SK-N-SH (cell line): ENCODE results near the gene CD72. TPM values are rescaled to one million over a fixed set of nuclear protein-coding genes. Genes with fewer than 3 reads are reported as not detected.

Experiments
- CTCF ChIA-PET: fragments of 300-600, 350-600 bp; formaldehyde crosslinking; extraction: SDS; loops from one replicate; lab custom pipeline; 2021; lab: Yijun Ruan, JAX
- POLR2A ChIA-PET: fragments of 350-600 bp; sonication (Branson Sonifier 250); formaldehyde crosslinking; extraction: SDS; loops from one replicate; lab custom pipeline; 2020; ENCODE audit warnings: antibody characterized with exemption, inconsistent platforms; lab: Yijun Ruan, JAX
- DNase-seq: peaks from one replicate; pipeline ENCODE4 v3.0.0; 2012
- H2AFZ ChIP-seq: fragments of 200-600 bp; sonication (generic); 2 replicates; pipeline ENCODE4 v1.8.1; 2016; ENCODE audit warnings: antibody characterized with exemption, mild to moderate bottlenecking, low read depth
- H3F3A ChIP-seq: fragments of 200-600 bp; sonication (generic); replicated peaks from 2 replicates; pipeline ENCODE3; 2016; ENCODE audit warnings: antibody characterized with exemption, mild to moderate bottlenecking; ENCODE audit not compliant: insufficient read depth
- H3K27ac ChIP-seq, 2 experiments: fragments of 200-500 bp in 1 of 2; fragments of 200-600 bp in 1 of 2; sonication (Bioruptor generic) in 1 of 2; sonication (generic), shearing (Covaris generic) in 1 of 2; 2 replicates each; pipeline versions ENCODE4 v1.5.1 to v1.6.1; 2014 to 2016; ENCODE audit warnings: low read depth in 2 of 2, inconsistent platforms in 1 of 2, low read length in 1 of 2, mild to moderate bottlenecking in 1 of 2, mixed read lengths in 1 of 2
- H3K27me3 ChIP-seq: fragments of 200-600 bp; sonication (generic), shearing (Covaris generic); 2 replicates; pipeline ENCODE4 v1.6.1; 2016; ENCODE audit warnings: mixed run types; ENCODE audit not compliant: insufficient read depth
- H3K36me3 ChIP-seq, 2 experiments: fragments of 200-500 bp in 1 of 2; fragments of 200-600 bp in 1 of 2; sonication (Bioruptor generic) in 1 of 2; sonication (generic) in 1 of 2; replicated peaks in 1 of 2; 2 replicates each; pipeline versions ENCODE3 to v1.5.1; 2014 to 2016; ENCODE audit warnings: low read length in 1 of 2, mild to moderate bottlenecking in 1 of 2; ENCODE audit not compliant: insufficient read depth in 2 of 2, control insufficient read depth in 1 of 2
- H3K4me1 ChIP-seq, 2 experiments: fragments of 200-500 bp in 1 of 2; fragments of 200-600 bp in 1 of 2; sonication (Bioruptor generic) in 1 of 2; sonication (generic), shearing (Covaris generic) in 1 of 2; 2 replicates each; pipeline versions ENCODE4 v1.5.1 to v1.6.1; 2014 to 2016; ENCODE audit warnings: low read depth in 1 of 2, low read length in 1 of 2, mixed run types in 1 of 2; ENCODE audit not compliant: insufficient read depth in 2 of 2, control insufficient read depth in 1 of 2
- H3K4me2 ChIP-seq: fragments of 200-600 bp; sonication (generic), shearing (Covaris generic); 2 replicates; pipeline ENCODE4 v1.6.1; 2017; ENCODE audit warnings: mixed run types
- H3K4me3 ChIP-seq, 2 experiments: fragments of 200-500 bp in 1 of 2; fragments of 200-600 bp in 1 of 2; sonication (Bioruptor generic) in 1 of 2; sonication (generic), shearing (Covaris generic) in 1 of 2; 2 replicates each; pipeline versions ENCODE4 v1.5.1 to v1.8.1; 2014 to 2016; ENCODE audit warnings: low read depth in 2 of 2, inconsistent platforms in 1 of 2, low read length in 1 of 2, mild to moderate bottlenecking in 1 of 2, mixed read lengths in 1 of 2, moderate library complexity in 1 of 2
- H3K79me2 ChIP-seq: fragments of 200-600 bp; sonication (generic); 2 replicates; pipeline ENCODE4 v1.8.1; 2017; ENCODE audit warnings: mild to moderate bottlenecking; ENCODE audit not compliant: insufficient read depth
- H3K9ac ChIP-seq: fragments of 200-600 bp; sonication (generic); 2 replicates; pipeline ENCODE4 v1.6.1; 2017; ENCODE audit warnings: mixed run types
- H3K9me2 ChIP-seq: fragments of 200-600 bp; sonication (generic); 2 replicates; pipeline ENCODE4 v1.6.1; 2017; ENCODE audit warnings: mixed run types
- H3K9me3 ChIP-seq: fragments of 200-600 bp; sonication (generic); 2 replicates; pipeline ENCODE4 v1.6.1; 2017; ENCODE audit warnings: mixed run types, mild to moderate bottlenecking, moderate library complexity
- H4K20me1 ChIP-seq: fragments of 200-600 bp; sonication (generic); 2 replicates; pipeline ENCODE4 v1.6.1; 2017; ENCODE audit warnings: mild to moderate bottlenecking, mixed run types; ENCODE audit not compliant: insufficient read depth
- CTCF ChIP-seq: fragments of 200-600 bp; sonication (generic); IDR thresholded peaks from 2 replicates; pipeline ENCODE4 v1.6.1; 2017; ENCODE audit warnings: antibody characterized with exemption, mild to moderate bottlenecking, moderate library complexity
- EZH2phosphoT487 ChIP-seq: fragments of 200-600 bp; sonication (generic); IDR thresholded peaks from 2 replicates; pipeline ENCODE4 v1.6.1; 2017; ENCODE audit warnings: low read depth, mixed run types, mild to moderate bottlenecking, antibody characterized with exemption, moderate library complexity, borderline replicate concordance
- FOXJ3 ChIP-seq: sonication (generic); formaldehyde crosslinking; IDR thresholded peaks from 2 replicates; pipeline ENCODE4 v1.5.1; 2020; ENCODE audit warnings: mild to moderate bottlenecking, missing genetic modification reagents
- GATA2 ChIP-seq: sonication (generic); formaldehyde crosslinking; IDR thresholded peaks from 2 replicates; pipeline ENCODE4 v1.5.0; 2020; ENCODE audit warnings: mild to moderate bottlenecking, missing genetic modification reagents
- IRF3 ChIP-seq: fragments of 150-350 bp; IDR thresholded peaks from 2 replicates; pipeline ENCODE4 v1.6.1; 2016; ENCODE audit warnings: mild to moderate bottlenecking, low read depth, low read length
- JUND ChIP-seq: IDR thresholded peaks from 2 replicates; pipeline ENCODE4 v1.4.0; 2012
- RAD21 ChIP-seq: IDR thresholded peaks from 2 replicates; pipeline ENCODE4 v1.6.1; 2012; ENCODE audit warnings: mild to moderate bottlenecking, low read length
- REST ChIP-seq: IDR thresholded peaks from 2 replicates; pipeline ENCODE4 v1.6.1; 2012; ENCODE audit warnings: mild to moderate bottlenecking, low read depth, low read length, moderate library complexity
- RFX5 ChIP-seq: IDR thresholded peaks from 2 replicates; pipeline ENCODE4 v1.6.1; 2012; ENCODE audit warnings: mild to moderate bottlenecking, improper control_type of control experiment, low read length
- YY1 ChIP-seq: IDR thresholded peaks from 2 replicates; pipeline ENCODE4 v1.4.0; 2012; ENCODE audit warnings: low read depth, mild to moderate bottlenecking
- WGBS: methylation state at CpG from one replicate; pipeline ENCODE4 v1.1.6; 2017; ENCODE audit warnings: low lambda C conversion rate; 5-methylcytosine and 5-hydroxymethylcytosine counted together
- polyA plus RNA-seq, 3 experiments: library from polyadenylated mRNA; depleted of rRNA; stranded (reverse); fragments of >200 nt; gene quantifications; 2 replicates each; pipeline ENCODE4 v1.2.3, GENCODE V29; 2012

The CD72 gene
- polyA plus RNA-seq, 1 of the 3 experiments (the other 2 are of a cell fraction), result 2.7 TPM

- TF ChIP-seq RFX5 (no peak), FOXJ3 (CRISPR knock-in tag) (no peak), REST (no peak), CTCF (no peak)
- H3F3A ChIP-seq, result peaks cover 5% of the 10 kb centered on the region
- DNase-seq, result no peak
- H3K4me3 ChIP-seq, result no peak overlapping the region
- no peak overlapping the region for H3K4me2 ChIP-seq
- H3K9me2 ChIP-seq, result no peaks in the 10 kb centered on the region
- CTCF ChIA-PET, result no interaction called here
- H3K4me1 ChIP-seq, result peaks cover 0 to 6% of the 10 kb centered on the region in 2 experiments; a peak in 2 of 4 replicates
- H3K79me2 ChIP-seq, result peaks cover 1% of the 10 kb centered on the region; the same call in 1 of the 2 replicates
- POLR2A ChIA-PET, result interaction anchor here (0.7 kb wide), 1 partner anchor 11 kb away, joined by 4 read pairs; no protein-coding TSS in a partner anchor
- H2AFZ ChIP-seq, result no peak overlapping the region
- no peaks in the 10 kb centered on the region for H4K20me1 ChIP-seq
- no peaks in the 10 kb centered on the region for H3K36me3 ChIP-seq
- H3K9ac ChIP-seq, result no peak overlapping the region
- 100% methylated on average over 2 of the region's 2 CpGs for WGBS
- H3K27me3 ChIP-seq, result no peaks in the 10 kb centered on the region
- no peak overlapping the region for H3K27ac ChIP-seq
- H3K9me3 ChIP-seq, result no peaks in the 10 kb centered on the region
Observed at GRCh38 chr9:35653611-35654010, 35.4 kb upstream of the CD72 start.

- ChIA-PET CTCF (no interaction called here), POLR2A (no interaction called here)
- Histone ChIP-seq H3K9me3 (no peaks in the 10 kb centered on the region), H3K27me3 (no peaks in the 10 kb centered on the region), H3F3A (peaks cover 9% of the 10 kb centered on the region), H2AFZ (no peak overlapping the region), H4K20me1 (no peaks in the 10 kb centered on the region), H3K4me1 (peaks cover 0 to 6% of the 10 kb centered on the region in 2 experiments; a peak in 2 of 4 replicates), H3K4me3 (no peak overlapping the region), H3K9ac (no peak overlapping the region), H3K79me2 (no peaks in the 10 kb centered on the region), H3K9me2 (no peaks in the 10 kb centered on the region), H3K27ac (no peak overlapping the region), H3K36me3 (no peaks in the 10 kb centered on the region)
- 78% methylated on average over 8 of the region's 8 CpGs for WGBS
- no peak for DNase-seq
- TF ChIP-seq YY1 (no peak), GATA2 (CRISPR knock-in tag) (no peak), JUND (no peak), RAD21 (no peak), IRF3 (no peak), EZH2phosphoT487 (no peak)
- TF ChIP-seq, all 33 proteins: peak for 0
- H3K4me2 ChIP-seq, result no peak overlapping the region
Observed at GRCh38 chr9:35652829-35653209, 34.6 kb upstream of the CD72 start.
